ENCODE data around the gene ZNF384. TPM values are rescaled to one million over a fixed set of nuclear protein-coding genes. Genes with fewer than 3 reads are reported as not detected.

ZNF384 gene
- total and polyA plus RNA-seq, 7 donors = 22.7 to 40.3 (median 28.8) TPM

- H3K36me3 ChIP-seq = no peaks in the 10 kb centered on the region
- DNase-seq = no peak
- peaks cover 0 to 8% (median 2%) of the 10 kb centered on the region in 4 donors for H3K4me1 ChIP-seq
- intact Hi-C loops (cut with DNase I) = no loop called here
- H3K27ac ChIP-seq = peak overlapping the region; percentile 19 to 47 (median 30)
- no peaks in the 10 kb centered on the region for H3K9me3 ChIP-seq
- H3K4me3 ChIP-seq = no peak overlapping the region
- no peaks in the 10 kb centered on the region for H3K27me3 ChIP-seq
- WGBS, 2 donors = 50% methylated on average over 21 of the region's 21 CpGs
- no peak for TF ChIP-seq POLR2A (IDR thresholded peaks at IDR 0.05)
- peak in 1 of 4 donors; percentile 24 for TF ChIP-seq POLR2AphosphoS5 (IDR thresholded peaks at IDR 0.05)
Measured at GRCh38 chr12:6632026-6632983, 56.9 kb downstream of the ZNF384 start.

DNA sequence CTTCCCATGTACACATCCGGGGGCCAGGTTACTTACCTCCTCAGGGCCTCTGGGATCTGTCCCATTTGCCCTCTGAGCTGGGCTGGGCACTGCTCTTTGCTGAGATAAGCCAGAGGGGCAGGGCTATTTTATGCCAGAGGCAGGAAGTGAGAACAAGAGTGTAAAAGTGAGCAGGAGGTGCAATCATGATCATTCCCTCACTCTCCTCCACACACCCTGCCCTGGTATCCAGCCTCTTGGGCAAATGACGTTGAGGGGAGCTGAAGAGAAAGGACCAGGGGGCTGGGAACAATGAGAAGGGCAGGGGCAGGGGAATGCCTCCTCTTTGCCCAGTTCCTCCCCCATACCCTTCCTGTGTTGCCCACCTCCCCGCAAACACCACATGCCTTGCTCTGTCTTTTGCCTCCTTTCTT lies 57.6 kb downstream of the ZNF384 start:
- Histone ChIP-seq H3K4me1 (peaks cover 0 to 8% (median 2%) of the 10 kb centered on the region in 4 donors), H3K27me3 (no peaks in the 10 kb centered on the region), H3K36me3 (no peaks in the 10 kb centered on the region), H3K4me3 (no peak overlapping the region), H3K27ac (peak overlapping the region in 2 of 4 donors; percentile 40 to 47), H3K9me3 (no peaks in the 10 kb centered on the region)
- 37 to 60% methylated on average over 3 of the region's 3 CpGs for WGBS, 2 donors
- DNase-seq = no peak
- TF ChIP-seq EP300 (IDR thresholded peaks at IDR 0.05) (no peak), POLR2A (IDR thresholded peaks at IDR 0.05) (peak in 1 of 2 donors; percentile 69)
- intact Hi-C loops (cut with DNase I) = no loop called here

- WGBS, 2 donors = 48 to 73% methylated on average over 5 of the region's 5 CpGs
- Histone ChIP-seq H3K4me3 (no peak overlapping the region), H3K27ac (no peak overlapping the region), H3K9me3 (no peaks in the 10 kb centered on the region), H3K36me3 (no peaks in the 10 kb centered on the region), H3K4me1 (peaks cover 0 to 8% (median 2%) of the 10 kb centered on the region in 4 donors), H3K27me3 (no peaks in the 10 kb centered on the region)
- TF ChIP-seq POLR2AphosphoS5 (IDR thresholded peaks at IDR 0.05) (no peak), POLR2A (IDR thresholded peaks at IDR 0.05) (no peak), EP300 (IDR thresholded peaks at IDR 0.05) (no peak)
- TF ChIP-seq, protein P1, sequence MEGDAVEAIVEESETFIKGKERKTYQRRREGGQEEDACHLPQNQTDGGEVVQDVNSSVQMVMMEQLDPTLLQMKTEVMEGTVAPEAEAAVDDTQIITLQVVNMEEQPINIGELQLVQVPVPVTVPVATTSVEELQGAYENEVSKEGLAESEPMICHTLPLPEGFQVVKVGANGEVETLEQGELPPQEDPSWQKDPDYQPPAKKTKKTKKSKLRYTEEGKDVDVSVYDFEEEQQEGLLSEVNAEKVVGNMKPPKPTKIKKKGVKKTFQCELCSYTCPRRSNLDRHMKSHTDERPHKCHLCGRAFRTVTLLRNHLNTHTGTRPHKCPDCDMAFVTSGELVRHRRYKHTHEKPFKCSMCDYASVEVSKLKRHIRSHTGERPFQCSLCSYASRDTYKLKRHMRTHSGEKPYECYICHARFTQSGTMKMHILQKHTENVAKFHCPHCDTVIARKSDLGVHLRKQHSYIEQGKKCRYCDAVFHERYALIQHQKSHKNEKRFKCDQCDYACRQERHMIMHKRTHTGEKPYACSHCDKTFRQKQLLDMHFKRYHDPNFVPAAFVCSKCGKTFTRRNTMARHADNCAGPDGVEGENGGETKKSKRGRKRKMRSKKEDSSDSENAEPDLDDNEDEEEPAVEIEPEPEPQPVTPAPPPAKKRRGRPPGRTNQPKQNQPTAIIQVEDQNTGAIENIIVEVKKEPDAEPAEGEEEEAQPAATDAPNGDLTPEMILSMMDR (IDR thresholded peaks at IDR 0.05) = no peak
- no peak for DNase-seq
- intact Hi-C loops (cut with DNase I) = no loop called here
Measured at GRCh38 chr12:6630736-6631135, 58.4 kb downstream of the ZNF384 start.

DNA sequence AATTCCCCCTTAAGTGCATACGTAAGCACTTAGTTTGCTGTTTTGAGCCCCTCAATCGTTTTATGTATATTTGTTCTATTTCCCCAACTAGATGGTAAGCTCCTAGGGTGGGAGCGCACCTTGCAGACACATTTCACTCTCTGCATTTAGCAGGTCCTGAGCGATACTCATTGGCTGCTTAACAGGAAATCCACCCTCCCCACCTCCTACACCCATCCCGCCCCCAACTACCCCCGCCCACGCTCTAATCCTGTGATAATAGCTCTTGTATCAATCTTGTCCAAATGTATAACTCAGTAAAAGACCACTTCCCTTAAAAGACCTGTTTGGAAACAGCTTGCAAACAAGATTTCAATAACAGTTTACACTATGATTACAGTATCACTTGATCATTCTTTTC lies 61.6 kb downstream of the ZNF384 start:
- intact Hi-C loops (cut with DNase I) = no loop called here
- Histone ChIP-seq H3K36me3 (no peaks in the 10 kb centered on the region), H3K9me3 (no peaks in the 10 kb centered on the region), H3K4me3 (no peak overlapping the region), H3K4me1 (peaks cover 0 to 3% (median under 1%) of the 10 kb centered on the region in 4 donors), H3K27ac (no peak overlapping the region), H3K27me3 (no peaks in the 10 kb centered on the region)
- 51 to 72% methylated on average over 7 of the region's 7 CpGs for WGBS, 2 donors
- DNase-seq = no peak
- TF ChIP-seq EP300 (IDR thresholded peaks at IDR 0.05) = no peak
- TF ChIP-seq POLR2A (IDR thresholded peaks at IDR 0.05) = no peak
- TF ChIP-seq, protein P1 (IDR thresholded peaks at IDR 0.05) = no peak
- TF ChIP-seq POLR2AphosphoS5 (IDR thresholded peaks at IDR 0.05) = no peak

GRCh38 chr12:6626654-6627283 lies 62.4 kb downstream of the ZNF384 start:
- intact Hi-C loops (cut with DNase I) = no loop called here
- Histone ChIP-seq H3K27me3 (no peaks in the 10 kb centered on the region), H3K9me3 (no peaks in the 10 kb centered on the region), H3K4me3 (no peak overlapping the region), H3K27ac (no peak overlapping the region), H3K4me1 (no peaks in the 10 kb centered on the region), H3K36me3 (no peaks in the 10 kb centered on the region)
- no peak for TF ChIP-seq POLR2AphosphoS5 (IDR thresholded peaks at IDR 0.05)
- 79 to 89% methylated on average over 8 of the region's 8 CpGs for WGBS, 2 donors
- no peak for DNase-seq

- TF ChIP-seq POLR2AphosphoS5 (IDR thresholded peaks at IDR 0.05) (no peak), EP300 (IDR thresholded peaks at IDR 0.05) (no peak), POLR2A (IDR thresholded peaks at IDR 0.05) (no peak)
- TF ChIP-seq, protein P1 (IDR thresholded peaks at IDR 0.05) = no peak
- intact Hi-C loops (cut with DNase I) = no loop called here
- peak overlapping the region in 3 of 4 donors; percentile 22 to 36 (median 25) for H3K4me3 ChIP-seq
- WGBS, 2 donors = 92 to 95% methylated on average over 29 of the region's 29 CpGs
- peaks cover 8 to 14% (median 11%) of the 10 kb centered on the region in 3 donors for H3K27me3 ChIP-seq
- H3K9me3 ChIP-seq = no peaks in the 10 kb centered on the region
- H3K27ac ChIP-seq = no peak overlapping the region
- no peak for DNase-seq
- no peaks in the 10 kb centered on the region for H3K36me3 ChIP-seq
- peaks cover 0 to 9% (median 8%) of the 10 kb centered on the region in 4 donors for H3K4me1 ChIP-seq
Measured at GRCh38 chr12:6620885-6621274, 68.3 kb downstream of the ZNF384 start.

Data from sigmoid colon (tissue), 7 donors.